Psoas muscle (tissue), 8 donors: Measurements from ENCODE around the gene SVIP. TPM values are rescaled to one million over a fixed set of nuclear protein-coding genes. Genes with fewer than 3 reads are reported as not detected.

Source experiments
- ATAC-seq, 4 donors: fragments of 200-7000 bp; cut with Tn5 transposase; one replicate each; pipeline ENCODE4 v1.9.1; 2020; ENCODE audit warnings: moderate library complexity in 3 of 4, mild to moderate bottlenecking in 2 of 4
- DNase-seq, 2 donors: peaks; one replicate each; pipeline ENCODE4 v3.0.0-alpha.2; 2020
- H3K27ac ChIP-seq: fragments of 200-600 bp; one replicate; pipeline ENCODE4 v1.8.0; 2022
- H3K27me3 ChIP-seq, 3 donors: fragments of 200-600 bp in 1 of 3; one replicate each; pipeline versions ENCODE4 v1.6.1 to v1.8.0; 2013 to 2022; ENCODE audit warnings: low read length in 2 of 3, mild to moderate bottlenecking in 2 of 3, moderate library complexity in 1 of 3; ENCODE audit not compliant: insufficient read depth in 3 of 3
- H3K36me3 ChIP-seq, 2 donors: fragments of 200-600 bp in 1 of 2; one replicate each; pipeline versions ENCODE4 v1.6.1 to v1.8.0; 2013 to 2022; ENCODE audit warnings: low read depth in 1 of 2, mild to moderate bottlenecking in 1 of 2, moderate library complexity in 1 of 2; ENCODE audit not compliant: insufficient read depth in 1 of 2
- H3K4me1 ChIP-seq: fragments of 200-600 bp; one replicate; pipeline ENCODE4 v1.8.0; 2022
- H3K4me3 ChIP-seq: fragments of 200-600 bp; one replicate; pipeline ENCODE4 v1.8.0; 2022; ENCODE audit warnings: mild to moderate bottlenecking
- H3K9me3 ChIP-seq: fragments of 200-600 bp; one replicate; pipeline ENCODE4 v1.8.0; 2022
- WGBS, 3 donors: extraction: QIAGEN DNeasy Blood & Tissue Kit; methylation state at CpG; one replicate each; pipeline versions ENCODE4 v1.1.6 to v1.1.7; 2013; 5-methylcytosine and 5-hydroxymethylcytosine counted together
- intact Hi-C, 2 donors: fragments of 100-400 bp; cut with DNase I; formaldehyde crosslinking; loops; one replicate each; pipeline versions ENCODE4 v1.11.0 to v1.14.2; 2022
- polyA plus RNA-seq, 3 donors: library from polyadenylated mRNA; stranded (reverse); fragments of 200-250 nt; gene quantifications; one replicate each; pipeline ENCODE4 v1.2.3, GENCODE V29; 2013
- total RNA-seq, 4 donors: library from RNA; stranded (reverse); fragmentation: NEBNext Ultra II Directional in 2 of 4; extraction: Animal tissue kit (Norgen Biotek cat#: 25700) in 2 of 4; gene quantifications; one replicate each; pipeline versions ENCODE4 v1.2.1 to v1.2.4, GENCODE V29; 2021 to 2023
- TF ChIP-seq, protein P1 (sequence below): fragments of 200-600 bp; IDR thresholded peaks from one replicate; pipeline ENCODE4 v1.8.0; 2022; ENCODE audit warnings: antibody characterized with exemption
- donor health status: healthy with polysubstance abuse.
- donor health status: DM: no; HTN: no; CAD: no; lungs with moderate emphysema.
- donor health status: Bipolar disorder and iron deficiency.
- donor health status: healthy.
- donor health status: DM: yes; HTN: yes; CAD: no.
- donor health status: DM: no; HTN: no; CAD: no.
- donor health status: DM: no; HTN: no; CAD: no.
- donor health status: DM: yes; HTN: yes; CAD: no.

SVIP gene
- total and polyA plus RNA-seq, 7 donors = 3.9 to 29.1 (median 18.0) TPM

DNA sequence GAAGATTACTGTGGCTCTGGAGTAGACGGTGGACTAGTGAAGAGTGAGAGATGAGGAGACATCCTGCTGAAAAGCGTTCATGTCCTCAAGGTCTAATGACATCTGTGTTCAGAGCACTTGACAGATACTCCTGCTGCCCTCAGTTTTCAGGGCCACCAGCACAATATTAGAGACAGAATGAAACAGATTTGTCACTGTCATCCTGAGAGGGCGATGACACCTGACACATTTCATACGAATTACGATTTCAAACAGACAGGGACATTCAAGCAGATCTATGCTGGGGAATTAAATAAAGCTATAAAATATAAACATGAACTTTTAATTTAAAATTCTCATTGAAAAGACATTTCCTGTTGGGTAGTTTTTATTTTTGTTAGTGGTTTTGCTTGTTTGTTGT, 29.1 kb downstream of the SVIP start:
- ATAC-seq (peak in 1 of 4 donors; percentile 35), DNase-seq (no peak)
- no peak overlapping the region for H3K27ac ChIP-seq
- 86 to 92% (median 87%) methylated on average over 5 of the region's 5 CpGs for WGBS, 3 donors
- no peaks in the 10 kb centered on the region for H3K27me3 ChIP-seq
- no peak overlapping the region for H3K4me3 ChIP-seq
- H3K36me3 ChIP-seq = no peaks in the 10 kb centered on the region
- intact Hi-C loops = no loop called here
- H3K4me1 ChIP-seq = peaks cover 6% of the 10 kb centered on the region
- no peaks in the 10 kb centered on the region for H3K9me3 ChIP-seq
- TF ChIP-seq, protein P1, sequence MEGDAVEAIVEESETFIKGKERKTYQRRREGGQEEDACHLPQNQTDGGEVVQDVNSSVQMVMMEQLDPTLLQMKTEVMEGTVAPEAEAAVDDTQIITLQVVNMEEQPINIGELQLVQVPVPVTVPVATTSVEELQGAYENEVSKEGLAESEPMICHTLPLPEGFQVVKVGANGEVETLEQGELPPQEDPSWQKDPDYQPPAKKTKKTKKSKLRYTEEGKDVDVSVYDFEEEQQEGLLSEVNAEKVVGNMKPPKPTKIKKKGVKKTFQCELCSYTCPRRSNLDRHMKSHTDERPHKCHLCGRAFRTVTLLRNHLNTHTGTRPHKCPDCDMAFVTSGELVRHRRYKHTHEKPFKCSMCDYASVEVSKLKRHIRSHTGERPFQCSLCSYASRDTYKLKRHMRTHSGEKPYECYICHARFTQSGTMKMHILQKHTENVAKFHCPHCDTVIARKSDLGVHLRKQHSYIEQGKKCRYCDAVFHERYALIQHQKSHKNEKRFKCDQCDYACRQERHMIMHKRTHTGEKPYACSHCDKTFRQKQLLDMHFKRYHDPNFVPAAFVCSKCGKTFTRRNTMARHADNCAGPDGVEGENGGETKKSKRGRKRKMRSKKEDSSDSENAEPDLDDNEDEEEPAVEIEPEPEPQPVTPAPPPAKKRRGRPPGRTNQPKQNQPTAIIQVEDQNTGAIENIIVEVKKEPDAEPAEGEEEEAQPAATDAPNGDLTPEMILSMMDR = no peak

DNA sequence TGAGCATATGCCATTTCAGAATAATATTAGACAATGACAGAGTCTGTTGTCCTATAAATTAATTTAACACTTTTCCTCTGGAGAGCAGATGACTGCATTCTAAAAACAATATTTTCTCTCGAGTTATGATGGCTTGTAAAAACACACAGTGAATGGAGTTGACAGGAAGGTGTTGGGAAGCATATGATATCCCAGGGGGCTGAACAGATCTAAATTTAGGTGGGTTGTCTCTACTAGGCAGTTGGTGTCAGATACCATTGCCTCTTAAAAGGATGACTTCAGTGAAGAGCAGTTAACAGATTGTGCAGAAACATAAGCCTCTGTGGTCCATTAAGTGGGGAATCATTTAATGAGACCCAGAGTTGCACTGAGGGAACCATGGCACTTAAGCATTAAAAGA, 30.7 kb downstream of the SVIP start:
- WGBS, 3 donors = 10 to 26% (median 16%) methylated on average over 1 of the region's 1 CpG
- intact Hi-C loops = no loop called here
- Histone ChIP-seq H3K36me3 (no peaks in the 10 kb centered on the region), H3K27me3 (no peaks in the 10 kb centered on the region), H3K9me3 (no peaks in the 10 kb centered on the region), H3K27ac (no peak overlapping the region), H3K4me1 (peaks cover 6% of the 10 kb centered on the region), H3K4me3 (no peak overlapping the region)
- TF ChIP-seq, protein P1 = no peak
- peak in 2 of 4 donors; percentile 43 to 65 for ATAC-seq
- no peak for DNase-seq

DNA sequence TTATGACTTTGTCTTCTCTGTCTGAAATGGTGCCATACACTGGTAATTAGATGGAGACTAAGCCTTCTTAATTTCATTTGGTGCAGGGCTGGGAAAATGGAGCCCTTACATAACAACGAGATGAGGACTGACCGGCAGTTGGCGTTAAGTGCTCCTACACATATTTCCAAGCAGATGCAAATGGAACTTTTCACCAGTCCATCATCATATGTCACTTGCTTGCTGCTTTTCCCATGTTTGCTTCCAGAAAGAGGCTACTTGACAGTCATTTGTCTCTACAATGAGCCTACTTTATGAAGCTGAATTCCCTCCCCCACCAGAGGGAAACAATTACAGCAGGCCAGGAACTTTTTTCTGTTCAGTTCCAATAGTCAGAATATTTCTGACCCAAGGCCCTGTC, 32.6 kb downstream of the SVIP start:
- 85 to 87% (median 86%) methylated on average over 3 of the region's 3 CpGs for WGBS, 3 donors
- intact Hi-C loops = no loop called here
- Histone ChIP-seq H3K27ac (no peak overlapping the region), H3K9me3 (no peaks in the 10 kb centered on the region), H3K4me1 (peaks cover 6% of the 10 kb centered on the region), H3K36me3 (no peaks in the 10 kb centered on the region), H3K4me3 (no peak overlapping the region), H3K27me3 (no peaks in the 10 kb centered on the region)
- ATAC-seq (no peak), DNase-seq (no peak)
- TF ChIP-seq, protein P1 = no peak

DNA sequence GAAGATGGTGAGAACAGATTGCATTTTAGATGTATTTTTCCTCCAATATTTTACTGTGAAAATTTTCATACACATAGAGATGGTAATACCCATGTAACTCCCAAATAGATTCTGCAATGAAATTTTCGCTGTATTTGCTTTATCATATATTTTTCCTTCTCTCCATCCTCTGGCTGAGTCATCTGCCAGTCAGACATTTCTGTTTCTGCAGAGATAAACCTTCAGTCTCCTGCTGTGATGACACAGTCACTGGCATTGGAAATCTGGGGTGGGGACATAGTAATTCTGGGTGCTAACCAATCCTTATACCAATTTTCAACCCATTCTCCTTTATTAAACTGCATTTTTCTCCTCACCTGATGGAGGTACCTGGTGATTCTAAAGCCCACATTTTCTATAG, 33.7 kb downstream of the SVIP start:
- no peaks in the 10 kb centered on the region for H3K36me3 ChIP-seq
- H3K27me3 ChIP-seq = no peaks in the 10 kb centered on the region
- peaks cover 6% of the 10 kb centered on the region for H3K4me1 ChIP-seq
- no peak for ATAC-seq
- H3K4me3 ChIP-seq = no peak overlapping the region
- no peak for DNase-seq
- H3K9me3 ChIP-seq = no peaks in the 10 kb centered on the region
- intact Hi-C loops = no loop called here
- WGBS, 3 donors = 83 to 91% (median 90%) methylated on average over 1 of the region's 1 CpG
- TF ChIP-seq, protein P1 = no peak
- no peak overlapping the region for H3K27ac ChIP-seq

DNA sequence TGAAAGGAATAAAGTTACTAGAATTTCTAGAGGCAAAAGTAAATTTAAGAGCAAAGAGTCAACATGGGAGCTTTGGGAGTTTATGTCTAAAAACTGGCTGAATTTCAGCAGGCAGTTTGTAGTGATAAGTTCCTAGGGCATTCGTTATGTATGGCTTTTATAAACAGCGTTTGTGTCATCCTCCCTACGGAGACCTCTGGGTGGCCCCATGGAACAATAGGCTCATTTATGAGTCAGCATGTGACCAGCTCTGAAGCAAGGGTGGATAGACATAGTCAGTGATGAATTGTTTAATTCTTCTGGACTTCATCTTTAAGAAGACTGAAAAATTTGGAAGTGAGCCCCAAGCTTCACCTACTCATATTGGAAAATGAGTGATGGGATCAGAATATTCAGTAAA, 37.1 kb downstream of the SVIP start:
- 21 to 38% (median 26%) methylated on average over 3 of the region's 3 CpGs for WGBS, 3 donors
- intact Hi-C loops = no loop called here
- H3K4me1 ChIP-seq = no peaks in the 10 kb centered on the region
- no peaks in the 10 kb centered on the region for H3K9me3 ChIP-seq
- no peak overlapping the region for H3K27ac ChIP-seq
- ATAC-seq = peak in 2 of 4 donors; percentile 56 to 58
- TF ChIP-seq, protein P1 = no peak
- H3K4me3 ChIP-seq = no peak overlapping the region
- no peak for DNase-seq
- no peaks in the 10 kb centered on the region for H3K36me3 ChIP-seq
- no peaks in the 10 kb centered on the region for H3K27me3 ChIP-seq
